ENCODE results near the gene CT45A8. TPM values are rescaled to one million over a fixed set of nuclear protein-coding genes. Genes with fewer than 3 reads are reported as not detected.
"Not testable (repeated sequence)": the region's sequence is repeated elsewhere in the genome, so short reads cannot be mapped to it uniquely, and the experiment has no call there.

Gene CT45A8
- total and polyA plus RNA-seq, 4 donors = not detected

DNA sequence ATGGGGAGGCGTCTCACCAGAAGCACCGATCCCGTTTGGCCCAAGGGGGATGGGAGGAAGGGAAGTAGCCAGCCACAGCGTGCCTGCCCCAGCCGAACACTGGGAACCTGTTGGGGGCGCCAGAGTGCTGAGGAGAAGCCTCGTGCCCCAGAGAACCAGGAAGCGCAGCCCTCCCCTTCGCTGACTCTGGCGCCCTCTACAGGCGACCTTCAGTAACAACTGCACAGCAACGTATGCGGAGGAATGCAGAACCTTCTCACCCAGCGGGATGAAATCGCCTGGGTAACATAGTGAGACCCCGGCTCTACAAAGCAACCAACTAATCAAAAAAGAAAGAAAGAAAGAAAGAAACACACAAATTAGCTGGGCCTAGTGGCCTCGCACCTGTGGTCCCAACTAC is 34.4 kb downstream of the CT45A8 start, which contains the start of gene CT45A2:
Gene CT45A2, minus strand, starts transcription at position 101 of the 400 bp plus-strand sequence. CDS start 3,747 bp downstream, outside the sequence.
- H3K4me3 ChIP-seq (ENCODE audit: low read length in 2 of 2); intact Hi-C loops (cut with DNase I); DNase-seq; H3K4me1 ChIP-seq (ENCODE audit: control insufficient read depth in 1 of 2, insufficient read depth in 2 of 2, low read length in 2 of 2); H3K27ac ChIP-seq (ENCODE audit: low read depth in 1 of 2, low read length in 2 of 2); H3K27me3 ChIP-seq (ENCODE audit: control insufficient read depth in 1 of 2, insufficient read depth in 2 of 2, low read length in 1 of 2); H3K36me3 ChIP-seq (ENCODE audit: control insufficient read depth in 1 of 2, insufficient read depth in 2 of 2, low read length in 1 of 2); H3K9me3 ChIP-seq (ENCODE audit: control insufficient read depth, low read length); ATAC-seq (ENCODE audit: low FRiP score): not testable (repeated sequence)
- WGBS, 2 donors = no CpG with 5 or more reads among the region's 17 CpGs

DNA sequence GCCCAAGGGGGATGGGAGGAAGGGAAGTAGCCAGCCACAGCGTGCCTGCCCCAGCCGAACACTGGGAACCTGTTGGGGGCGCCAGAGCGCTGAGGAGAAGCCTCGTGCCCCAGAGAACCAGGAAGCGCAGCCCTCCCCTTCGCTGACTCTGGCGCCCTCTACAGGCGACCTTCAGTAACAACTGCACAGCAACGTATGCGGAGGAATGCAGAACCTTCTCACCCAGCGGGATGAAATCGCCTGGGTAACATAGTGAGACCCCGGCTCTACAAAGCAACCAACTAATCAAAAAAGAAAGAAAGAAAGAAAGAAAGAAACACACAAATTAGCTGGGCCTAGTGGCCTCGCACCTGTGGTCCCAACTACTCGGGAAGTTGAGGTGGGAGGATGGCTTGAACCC is 51.7 kb downstream of the CT45A8 start, which contains the start of gene CT45A6:
Gene CT45A6, minus strand, starts transcription at position 101 of the 400 bp plus-strand sequence. CDS start 3,794 bp downstream, outside the sequence.
- WGBS, 2 donors = no CpG with 5 or more reads among the region's 16 CpGs
- H3K4me3 ChIP-seq (ENCODE audit: low read length in 2 of 2); ATAC-seq (ENCODE audit: low FRiP score); H3K27me3 ChIP-seq (ENCODE audit: control insufficient read depth in 1 of 2, insufficient read depth in 2 of 2, low read length in 1 of 2); H3K27ac ChIP-seq (ENCODE audit: low read depth in 1 of 2, low read length in 2 of 2); H3K4me1 ChIP-seq (ENCODE audit: control insufficient read depth in 1 of 2, insufficient read depth in 2 of 2, low read length in 2 of 2); H3K9me3 ChIP-seq (ENCODE audit: control insufficient read depth, low read length); intact Hi-C loops (cut with DNase I); H3K36me3 ChIP-seq (ENCODE audit: control insufficient read depth in 1 of 2, insufficient read depth in 2 of 2, low read length in 1 of 2); DNase-seq: not testable (repeated sequence)

Other genes starting within 250 kb of the CT45A8 start
- not detected for gene CT45A1, start 140.9 kb downstream of the CT45A8 start, total RNA-seq
- gene CT45A1, start 140.9 kb downstream of the CT45A8 start, polyA plus RNA-seq = not detected
- gene CT45A3, start 86.3 kb downstream of the CT45A8 start, total RNA-seq = not detected
- not detected for gene CT45A3, start 86.3 kb downstream of the CT45A8 start, polyA plus RNA-seq
- gene CT45A5, start 69.0 kb downstream of the CT45A8 start, total RNA-seq = not detected
- not detected for gene CT45A5, start 69.0 kb downstream of the CT45A8 start, polyA plus RNA-seq
- gene CT45A6, start 51.8 kb downstream of the CT45A8 start, total RNA-seq = not detected
- not detected for gene CT45A6, start 51.8 kb downstream of the CT45A8 start, polyA plus RNA-seq
- gene CT45A2, start 34.5 kb downstream of the CT45A8 start, total RNA-seq = not detected
- gene CT45A2, start 34.5 kb downstream of the CT45A8 start, polyA plus RNA-seq = not detected
- gene CT45A7, start 17.3 kb downstream of the CT45A8 start, total RNA-seq = not detected
- not detected for gene CT45A7, start 17.3 kb downstream of the CT45A8 start, polyA plus RNA-seq
- gene CT45A9, start 17.3 kb upstream of the CT45A8 start, total RNA-seq = not detected
- not detected for gene CT45A9, start 17.3 kb upstream of the CT45A8 start, polyA plus RNA-seq
- not detected for gene CT45A10, start 38.9 kb upstream of the CT45A8 start, total RNA-seq
- not detected for gene CT45A10, start 38.9 kb upstream of the CT45A8 start, polyA plus RNA-seq
- not detected for gene SAGE1, start 39.2 kb upstream of the CT45A8 start, total RNA-seq
- not detected for gene SAGE1, start 39.2 kb upstream of the CT45A8 start, polyA plus RNA-seq
- gene MMGT1, start 119.5 kb upstream of the CT45A8 start, total RNA-seq = 10 to 100 TPM; 27.8 to 33.1 TPM
- 10 to 100 TPM; 19.3 to 25.3 TPM for gene MMGT1, start 119.5 kb upstream of the CT45A8 start, polyA plus RNA-seq
- gene SLC9A6, start 130.9 kb upstream of the CT45A8 start, total RNA-seq = 10 to 100 TPM; 14.7 to 17.2 TPM
- 10 to 100 TPM in 1 of 2 donors, 1 to 10 TPM in 1; 7.0 to 16.7 TPM for gene SLC9A6, start 130.9 kb upstream of the CT45A8 start, polyA plus RNA-seq